ENCODE results near the gene EXOC1.

- TF ChIP-seq CTCF (conservative IDR thresholded peaks at IDR 0.05 in 1 of 2, IDR thresholded peaks at IDR 0.05 in 1 of 2; ENCODE audit: low read depth in 1 of 2, low read length in 2 of 2) (no peak), EZH2 (IDR thresholded peaks at IDR 0.05; ENCODE audit: low read length, missing control alignments) (no peak)
These were observed 38.7 kb downstream of the EXOC1 start for GRCh38 chr4:55892156-55892555.
